Neuronal stem cell (in vitro differentiated cells): Measurements from ENCODE around the gene AEBP2.

ENCODE experiments used
- DNase-seq: peaks from one replicate; pipeline ENCODE4 v3.0.0-alpha.2; 2013; ENCODE audit warnings: low spot score
- H2AFZ ChIP-seq: one replicate; pipeline ENCODE4 v1.6.1; 2013; ENCODE audit warnings: mild to moderate bottlenecking, low read length, inconsistent platforms
- H2AK5ac ChIP-seq: 2 replicates; pipeline ENCODE4 v1.6.1; 2013; ENCODE audit warnings: low read depth, mild to moderate bottlenecking, inconsistent platforms, low read length, moderate library complexity, mixed read lengths
- H2BK120ac ChIP-seq: 2 replicates; pipeline ENCODE4 v1.6.1; 2013; ENCODE audit warnings: low read depth, mild to moderate bottlenecking, inconsistent platforms, low read length, moderate library complexity, mixed read lengths
- H2BK12ac ChIP-seq: one replicate; pipeline ENCODE4 v1.6.1; 2013; ENCODE audit warnings: low read length, inconsistent platforms
- H2BK15ac ChIP-seq: 2 replicates; pipeline ENCODE4 v1.6.1; 2013; ENCODE audit warnings: mild to moderate bottlenecking, low read length, inconsistent platforms, mixed read lengths
- H2BK5ac ChIP-seq: one replicate; pipeline ENCODE4 v1.6.1; 2013; ENCODE audit warnings: inconsistent platforms, mild to moderate bottlenecking, low read length, moderate library complexity
- H3K14ac ChIP-seq: one replicate; pipeline ENCODE4 v1.6.1; 2013; ENCODE audit warnings: low read length, inconsistent platforms
- H3K18ac ChIP-seq: 2 replicates; pipeline ENCODE4 v1.6.1; 2013; ENCODE audit warnings: low read length, inconsistent platforms
- H3K23ac ChIP-seq: 2 replicates; pipeline ENCODE4 v1.6.1; 2013; ENCODE audit warnings: low read depth, mild to moderate bottlenecking, mixed read lengths, low read length, inconsistent platforms; ENCODE audit not compliant: poor library complexity
- H3K27ac ChIP-seq: replicated peaks from 3 replicates; pipeline ENCODE4 v1.5.1; 2013; ENCODE audit warnings: low read length, inconsistent platforms
- H3K27me3 ChIP-seq, 3 experiments: 2 replicates each; pipeline ENCODE4 v1.6.1; 2013; ENCODE audit warnings: low read length in 3 of 3, mild to moderate bottlenecking in 2 of 3, inconsistent platforms in 1 of 3, low read depth in 1 of 3, mixed read lengths in 1 of 3, moderate library complexity in 1 of 3; ENCODE audit not compliant: control insufficient read depth in 3 of 3, insufficient read depth in 3 of 3
- H3K36me3 ChIP-seq, 2 donors: replicated peaks in 1 of 2; 2 replicates each; pipeline ENCODE4 v1.6.1; 2013; ENCODE audit warnings: low read length in 2 of 2; ENCODE audit not compliant: control insufficient read depth in 2 of 2, insufficient read depth in 2 of 2
- H3K4ac ChIP-seq: 2 replicates; pipeline ENCODE4 v1.6.1; 2013; ENCODE audit warnings: inconsistent platforms, mild to moderate bottlenecking, low read length, moderate library complexity
- H3K4me1 ChIP-seq, 2 donors: 1 replicate in 1 of 2; 2 replicates in 1 of 2; pipeline ENCODE4 v1.6.1; 2013; ENCODE audit warnings: low read length in 2 of 2, low read depth in 1 of 2; ENCODE audit not compliant: control insufficient read depth in 2 of 2, insufficient read depth in 1 of 2
- H3K4me2 ChIP-seq: one replicate; pipeline ENCODE4 v1.6.1; 2013; ENCODE audit warnings: mild to moderate bottlenecking, low read length, inconsistent platforms; ENCODE audit not compliant: insufficient read depth, poor library complexity, severe bottlenecking
- H3K4me3 ChIP-seq, 2 donors: 2 replicates each; pipeline ENCODE4 v1.5.1; 2013; ENCODE audit warnings: low read length in 2 of 2, mild to moderate bottlenecking in 2 of 2, inconsistent platforms in 1 of 2, moderate library complexity in 1 of 2
- H3K79me1 ChIP-seq: one replicate; pipeline ENCODE4 v1.6.1; 2013; ENCODE audit warnings: low read depth, mild to moderate bottlenecking, inconsistent platforms, low read length, moderate library complexity
- H3K9ac ChIP-seq: one replicate; pipeline ENCODE4 v1.6.1; 2013; ENCODE audit warnings: mild to moderate bottlenecking, low read depth, low read length, inconsistent platforms; ENCODE audit not compliant: poor library complexity
- H3K9me3 ChIP-seq, 2 donors: replicated peaks in 1 of 2; 2 replicates each; pipeline versions ENCODE3 to v1.6.1; 2013; ENCODE audit warnings: low read length in 2 of 2, mild to moderate bottlenecking in 2 of 2, inconsistent platforms in 1 of 2, low read depth in 1 of 2, mixed read lengths in 1 of 2, moderate library complexity in 1 of 2; ENCODE audit not compliant: control insufficient read depth in 2 of 2, insufficient read depth in 1 of 2
- H4K8ac ChIP-seq: one replicate; pipeline ENCODE4 v1.6.1; 2013; ENCODE audit warnings: low read depth, mild to moderate bottlenecking, inconsistent platforms, low read length, moderate library complexity
- H4K91ac ChIP-seq: one replicate; pipeline ENCODE4 v1.6.1; 2013; ENCODE audit warnings: low read length, low read depth, mild to moderate bottlenecking, inconsistent platforms; ENCODE audit not compliant: poor library complexity
- WGBS, 2 donors: extraction: QIAGEN DNeasy Blood & Tissue Kit; methylation state at CpG; one replicate each; pipeline ENCODE4 v1.1.7; 2013; ENCODE audit warnings: missing lambda C conversion rate in 2 of 2, mixed read lengths in 1 of 2; ENCODE audit not compliant: insufficient read length in 2 of 2, insufficient replicate concordance in 1 of 2; ENCODE audit errors: extremely low coverage in 2 of 2; 5-methylcytosine and 5-hydroxymethylcytosine counted together

The AEBP2 gene

DNA sequence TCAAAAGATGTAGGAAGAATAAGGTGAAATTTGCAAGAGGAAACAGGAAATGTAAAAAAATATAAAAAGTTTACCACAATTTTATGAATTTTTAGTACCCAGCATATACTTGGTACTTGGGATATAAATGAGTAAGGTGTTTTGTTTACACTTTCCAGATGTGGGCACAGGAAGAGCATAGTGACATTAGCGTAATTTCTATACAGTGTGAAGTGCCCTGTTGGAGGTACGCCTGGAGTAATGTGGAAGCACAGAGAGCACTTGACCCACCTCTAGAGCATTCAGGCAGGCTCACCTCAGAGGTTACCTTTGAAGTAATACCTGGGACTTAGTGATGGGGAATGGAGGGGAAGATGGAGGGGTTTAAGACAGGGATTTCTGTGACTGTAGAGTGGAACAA, 89.5 kb downstream of the AEBP2 start:
- WGBS, 2 donors, result no CpG with 5 or more reads among the region's 2 CpGs
- no peaks in the 10 kb centered on the region for H3K79me1 ChIP-seq

GRCh38 chr12:19529951-19530636, 90.8 kb downstream of the AEBP2 start:
- WGBS, 2 donors, result no CpG with 5 or more reads among the region's 6 CpGs
- Histone ChIP-seq H3K27ac (no peak overlapping the region), H3K36me3 (peaks cover 0 to 1% of the 10 kb centered on the region in 2 donors)

More for the DNA sequence above, 89.5 kb downstream of the AEBP2 start:
- Histone ChIP-seq H3K9me3 (no peaks in the 10 kb centered on the region), H2BK12ac (no peak overlapping the region), H2BK5ac (no peak overlapping the region), H3K9ac (no peak overlapping the region), H3K27me3 (no peaks in the 10 kb centered on the region), H2AK5ac (no peak overlapping the region), H4K8ac (no peak overlapping the region), H3K4ac (no peak overlapping the region), H3K18ac (no peak overlapping the region), H3K27ac (no peak overlapping the region), H2BK15ac (no peak overlapping the region), H2AFZ (no peak overlapping the region), H2BK120ac (no peak overlapping the region), H3K36me3 (peaks cover 0 to 1% of the 10 kb centered on the region in 2 donors), H3K4me2 (no peak overlapping the region), H3K14ac (no peak overlapping the region), H3K23ac (no peak overlapping the region), H3K4me1 (peaks cover 0 to 3% of the 10 kb centered on the region in 2 donors), H4K91ac (no peak overlapping the region), H3K4me3 (no peak overlapping the region)
- no peak for DNase-seq

GRCh38 chr12:19530637-19531023, 91.3 kb downstream of the AEBP2 start:
- Histone ChIP-seq H2BK15ac (no peak overlapping the region), H2AK5ac (no peak overlapping the region), H3K9me3 (peaks cover 0 to under 1% of the 10 kb centered on the region in 2 donors), H2AFZ (no peak overlapping the region), H2BK5ac (no peak overlapping the region), H3K18ac (no peak overlapping the region), H3K4me3 (no peak overlapping the region), H3K79me1 (no peaks in the 10 kb centered on the region), H3K27ac (no peak overlapping the region), H3K4ac (no peak overlapping the region), H3K4me2 (no peak overlapping the region), H2BK12ac (no peak overlapping the region), H3K27me3 (no peaks in the 10 kb centered on the region), H4K91ac (no peak overlapping the region), H3K9ac (no peak overlapping the region), H3K14ac (no peak overlapping the region), H3K4me1 (peaks cover 0 to 5% of the 10 kb centered on the region in 2 donors), H4K8ac (no peak overlapping the region), H3K23ac (no peak overlapping the region), H3K36me3 (peaks cover 0 to 1% of the 10 kb centered on the region in 2 donors), H2BK120ac (no peak overlapping the region)
- DNase-seq, result no peak

More at GRCh38 chr12:19529951-19530636, 90.8 kb downstream of the AEBP2 start:
- Histone ChIP-seq H3K9ac (no peak overlapping the region), H3K23ac (no peak overlapping the region), H2BK5ac (no peak overlapping the region), H3K4me1 (peaks cover 0 to 5% of the 10 kb centered on the region in 2 donors), H3K18ac (no peak overlapping the region), H3K4ac (no peak overlapping the region), H3K9me3 (no peaks in the 10 kb centered on the region), H4K91ac (no peak overlapping the region), H2BK120ac (no peak overlapping the region), H3K14ac (no peak overlapping the region), H2AFZ (no peak overlapping the region), H2BK12ac (no peak overlapping the region), H3K4me3 (no peak overlapping the region), H3K79me1 (no peaks in the 10 kb centered on the region), H2AK5ac (no peak overlapping the region), H3K27me3 (no peaks in the 10 kb centered on the region), H2BK15ac (no peak overlapping the region), H3K4me2 (no peak overlapping the region), H4K8ac (no peak overlapping the region)
- no peak for DNase-seq

GRCh38 chr12:19533567-19533966, 94.3 kb downstream of the AEBP2 start:
- H3K27ac ChIP-seq, result no peak overlapping the region
- no peaks in the 10 kb centered on the region for H3K79me1 ChIP-seq
- no peak overlapping the region for H2BK12ac ChIP-seq
- H2BK120ac ChIP-seq, result no peak overlapping the region
- no peak overlapping the region for H3K4me2 ChIP-seq
- H3K4ac ChIP-seq, result no peak overlapping the region
- H3K36me3 ChIP-seq, result no peaks in the 10 kb centered on the region
- H3K4me1 ChIP-seq, result peaks cover 0 to 5% of the 10 kb centered on the region in 2 donors
- no peak overlapping the region for H4K8ac ChIP-seq
- H3K23ac ChIP-seq, result no peak overlapping the region
- no peaks in the 10 kb centered on the region for H3K27me3 ChIP-seq
- H2AK5ac ChIP-seq, result no peak overlapping the region
- no peak for DNase-seq
- no peak overlapping the region for H2AFZ ChIP-seq
- no peak overlapping the region for H2BK5ac ChIP-seq
- peaks cover 0 to 7% of the 10 kb centered on the region in 2 donors for H3K9me3 ChIP-seq
- no peak overlapping the region for H2BK15ac ChIP-seq
- H4K91ac ChIP-seq, result no peak overlapping the region
- H3K4me3 ChIP-seq, result no peak overlapping the region
- no CpG with 5 or more reads among the region's 3 CpGs for WGBS, 2 donors
- no peak overlapping the region for H3K18ac ChIP-seq
- H3K9ac ChIP-seq, result no peak overlapping the region
- H3K14ac ChIP-seq, result no peak overlapping the region
